Hematopoietic multipotent progenitor cell treated with erythropoietin and hydrocortisone succinate and interleukin-3 and kit ligand, for 15 days (in vitro differentiated cells): Measurements from ENCODE around the gene KCNC4.

Source experiments
- DNase-seq: peaks from one replicate; pipeline ENCODE4 v3.0.0-alpha.2; 2015; ENCODE audit warnings: low spot score

KCNC4 gene

DNA sequence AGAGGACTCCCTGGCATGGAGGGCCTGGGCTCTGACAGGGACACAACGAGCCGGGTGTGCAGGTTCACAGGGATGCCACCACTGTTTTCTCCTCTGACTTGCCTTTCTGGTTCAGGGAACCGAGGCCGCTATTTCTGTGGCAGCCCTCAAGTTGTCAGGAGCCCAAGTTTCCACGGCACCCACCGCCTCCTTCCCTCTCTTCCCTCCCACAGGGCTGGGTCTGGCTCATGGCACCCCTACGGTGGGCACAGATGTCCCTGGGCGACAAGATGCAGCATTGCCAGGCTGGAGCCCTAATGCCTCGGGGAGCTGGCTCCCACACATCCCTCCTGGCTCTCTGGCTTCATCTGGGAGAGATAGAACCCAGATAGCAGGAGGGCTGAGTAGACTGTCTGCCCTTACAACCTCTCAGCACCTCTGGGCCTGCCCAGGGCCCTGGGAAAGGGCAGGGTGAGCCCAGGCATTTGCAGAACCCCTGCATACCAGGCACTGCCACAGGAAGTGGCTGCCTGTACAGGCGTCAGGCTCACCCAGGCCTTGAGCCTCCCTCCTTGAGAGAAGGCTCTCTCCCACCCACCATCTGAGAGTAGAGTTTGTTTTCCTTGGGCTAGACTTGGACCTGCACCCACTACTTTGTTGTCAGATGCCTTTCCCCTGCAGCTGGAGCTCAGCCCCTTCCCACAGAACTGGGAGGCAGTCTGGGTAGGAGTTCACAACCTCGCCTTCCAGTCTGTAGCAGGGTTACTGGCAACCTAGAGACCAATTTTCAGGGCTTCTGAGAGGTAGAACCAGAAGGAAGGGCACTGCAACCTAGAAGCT lies 20.5 kb downstream of the KCNC4 start:
- no peak for DNase-seq

DNA sequence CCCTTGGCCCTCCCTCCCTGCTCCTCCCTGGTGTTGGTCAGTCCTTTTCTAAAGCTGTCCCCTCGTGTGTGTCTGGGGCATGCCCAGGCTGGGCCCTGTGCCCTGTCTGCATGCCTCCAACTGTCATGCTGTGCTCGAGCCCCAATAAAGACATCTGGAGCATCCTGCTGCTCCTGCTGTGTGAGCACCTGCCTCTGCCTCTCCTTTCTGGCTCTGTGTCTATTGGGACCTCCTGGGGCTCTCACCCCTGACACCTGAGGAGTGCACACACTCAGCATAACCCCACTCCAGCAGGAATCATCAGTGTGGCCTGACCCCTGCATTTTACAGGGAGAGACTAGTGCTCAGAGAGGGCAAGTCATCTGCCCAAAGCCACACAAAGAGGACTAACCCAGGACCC lies 23.7 kb downstream of the KCNC4 start:
- DNase-seq: no peak

DNA sequence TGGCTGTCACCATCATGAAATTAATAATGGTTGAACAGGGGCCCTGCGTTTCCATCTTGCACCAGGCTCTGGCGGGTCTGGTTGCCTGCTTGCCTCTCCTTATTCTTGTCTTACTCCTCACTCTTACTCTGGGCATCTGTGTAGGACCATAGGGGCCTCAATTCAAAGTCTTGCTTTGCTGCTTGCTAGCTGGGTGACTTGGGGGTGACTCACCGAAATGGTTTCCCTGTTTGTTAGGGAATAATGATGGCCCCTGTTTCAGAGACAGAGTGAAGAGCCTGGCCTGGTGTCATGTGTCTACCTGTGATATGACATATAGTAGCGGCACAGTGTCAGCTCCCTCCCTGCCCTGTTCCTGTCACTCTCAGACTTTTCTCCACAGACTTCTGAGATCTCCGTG lies 24.6 kb downstream of the KCNC4 start:
- no peak for DNase-seq

GRCh38 chr1:110235181-110235833 lies 25.2 kb downstream of the KCNC4 start:
- no peak for DNase-seq

DNA sequence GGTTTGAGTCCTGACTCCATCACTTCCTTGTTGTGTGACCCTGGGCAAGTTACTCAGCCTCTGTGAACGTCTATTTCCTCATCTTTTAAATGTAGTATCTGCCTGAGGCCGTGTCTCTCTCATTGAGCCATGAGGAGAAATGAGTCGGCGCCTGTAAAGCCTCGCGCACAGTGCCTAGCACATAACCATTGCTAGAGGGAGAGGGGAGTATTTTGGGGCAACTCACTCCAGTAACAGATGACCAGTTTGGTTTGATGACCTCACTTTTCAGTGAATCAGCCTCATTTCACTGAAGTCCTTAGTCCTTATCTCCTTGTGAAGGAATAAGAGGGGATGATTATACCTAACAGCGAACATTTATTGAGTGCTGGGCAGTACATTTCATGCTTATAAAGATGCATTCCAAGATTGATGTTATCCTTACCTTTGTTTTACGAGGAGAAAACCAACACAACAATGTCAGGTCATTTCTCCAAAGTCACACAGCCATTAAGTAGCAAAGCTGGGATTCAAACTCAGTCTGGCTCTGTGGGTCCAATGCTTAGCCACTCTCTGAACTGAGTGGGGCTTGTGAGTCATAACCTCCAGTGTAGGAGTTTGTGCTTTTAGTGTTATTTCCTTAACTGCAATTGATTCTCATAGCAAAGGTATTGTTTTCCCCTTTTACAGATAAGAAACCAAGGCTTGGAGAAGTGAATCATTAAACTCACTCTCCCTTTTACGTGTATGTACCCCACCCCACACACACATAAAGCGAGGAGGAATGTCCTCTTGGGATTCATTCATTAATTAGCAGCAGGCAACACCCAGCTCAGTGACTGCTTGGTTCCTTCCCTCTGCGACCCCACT lies 25.9 kb downstream of the KCNC4 start:
- no peak for DNase-seq

GRCh38 chr1:110237386-110238152 lies 27.5 kb downstream of the KCNC4 start:
- DNase-seq: no peak

DNA sequence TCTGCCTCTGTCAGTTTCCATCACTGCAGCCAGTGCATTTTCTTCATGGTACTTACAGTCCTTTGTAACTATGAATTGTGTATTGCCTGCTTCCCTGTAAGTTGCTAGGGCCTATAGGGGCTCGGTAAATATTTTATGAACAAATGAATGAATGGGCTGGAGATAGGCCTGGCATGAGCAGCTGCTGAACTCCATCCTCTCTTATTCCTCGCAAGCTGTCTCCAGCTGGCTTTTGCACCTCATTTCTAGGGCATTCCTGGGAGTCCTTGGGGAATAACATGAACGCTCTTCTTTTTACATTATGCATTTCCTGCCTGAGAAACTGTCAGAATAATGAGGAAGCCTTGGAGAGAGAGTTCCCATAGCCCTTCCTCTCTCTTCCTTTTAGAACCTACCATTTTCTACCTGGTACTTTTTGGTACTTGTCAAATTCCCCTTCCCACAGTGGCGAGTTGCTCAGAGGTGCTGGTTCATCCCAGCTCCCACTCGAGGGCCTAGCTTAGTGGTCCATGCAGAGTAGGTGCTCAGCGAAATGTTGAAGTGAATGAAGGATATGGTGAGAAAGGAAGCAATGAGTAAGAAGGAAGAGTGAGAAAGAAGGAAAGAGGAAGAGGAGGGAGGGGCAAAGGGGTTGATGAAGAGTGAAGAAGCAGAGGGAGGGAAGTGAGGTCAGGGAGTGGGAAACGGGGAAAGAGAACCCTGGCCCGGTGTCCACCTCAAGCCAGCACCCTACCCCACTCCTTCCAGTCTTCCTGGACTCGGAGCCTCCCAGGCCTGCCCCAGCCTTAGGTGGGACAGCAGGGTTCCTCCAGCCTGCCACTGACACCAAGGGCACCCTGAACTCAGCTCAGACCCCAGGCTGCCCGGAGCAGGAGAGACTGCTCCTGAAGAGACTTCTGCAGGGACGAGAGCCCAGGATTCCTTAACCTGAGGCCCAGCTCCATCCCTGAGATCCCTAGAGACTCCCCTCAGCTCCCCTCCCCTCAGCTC lies 29.6 kb downstream of the KCNC4 start:
- no peak for DNase-seq

GRCh38 chr1:110240476-110241210 lies 30.5 kb downstream of the KCNC4 start:
- no peak for DNase-seq

DNA sequence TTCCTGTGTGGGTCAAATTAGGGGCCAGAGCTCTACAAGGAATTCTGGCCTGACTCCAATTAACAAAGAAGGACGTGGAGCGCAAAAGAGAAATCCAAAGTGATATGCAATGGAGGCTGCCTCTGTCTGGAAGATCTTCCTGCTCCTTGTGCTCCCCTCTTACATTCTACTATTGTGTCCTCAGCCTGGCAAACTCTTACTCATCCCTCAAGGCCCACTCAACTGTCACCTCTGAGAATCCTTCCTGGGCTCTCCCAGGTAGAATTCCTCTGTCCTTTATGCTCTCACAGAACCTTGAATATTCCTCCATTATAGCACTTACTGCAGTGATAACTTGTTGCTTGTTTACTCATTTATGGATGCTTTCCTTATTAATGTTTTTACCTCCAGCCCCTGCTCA lies 31.4 kb downstream of the KCNC4 start:
- no peak for DNase-seq

- no peak for DNase-seq
These were observed 31.9 kb downstream of the KCNC4 start for GRCh38 chr1:110242062-110242461.

GRCh38 chr1:110242731-110243130 lies 32.6 kb downstream of the KCNC4 start:
- DNase-seq: no peak

- DNase-seq: no peak
These were observed 33.0 kb downstream of the KCNC4 start for GRCh38 chr1:110243146-110243545.

DNA sequence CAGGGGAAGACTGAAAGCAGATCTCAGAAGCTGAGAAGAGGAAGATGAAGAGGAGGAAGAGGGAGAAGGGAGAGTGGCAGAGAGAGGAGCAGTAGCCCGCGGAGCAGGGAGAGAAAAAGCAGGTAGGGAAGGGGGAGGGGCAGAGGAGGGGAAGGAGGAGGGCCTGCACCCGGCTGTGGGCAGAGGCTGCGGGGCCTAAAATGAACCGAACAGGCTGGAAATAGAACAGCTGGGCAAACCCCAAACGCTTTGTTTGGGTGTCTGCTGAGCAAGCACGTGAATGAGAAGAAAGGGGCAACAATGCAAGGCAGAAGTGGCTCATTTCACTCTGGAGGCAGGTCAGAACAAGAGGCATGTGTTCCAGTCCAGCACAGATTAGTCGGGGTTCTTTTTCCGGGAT lies 33.5 kb downstream of the KCNC4 start:
- no peak for DNase-seq

- no peak for DNase-seq
These were observed 35.9 kb downstream of the KCNC4 start for GRCh38 chr1:110245876-110246620.

DNA sequence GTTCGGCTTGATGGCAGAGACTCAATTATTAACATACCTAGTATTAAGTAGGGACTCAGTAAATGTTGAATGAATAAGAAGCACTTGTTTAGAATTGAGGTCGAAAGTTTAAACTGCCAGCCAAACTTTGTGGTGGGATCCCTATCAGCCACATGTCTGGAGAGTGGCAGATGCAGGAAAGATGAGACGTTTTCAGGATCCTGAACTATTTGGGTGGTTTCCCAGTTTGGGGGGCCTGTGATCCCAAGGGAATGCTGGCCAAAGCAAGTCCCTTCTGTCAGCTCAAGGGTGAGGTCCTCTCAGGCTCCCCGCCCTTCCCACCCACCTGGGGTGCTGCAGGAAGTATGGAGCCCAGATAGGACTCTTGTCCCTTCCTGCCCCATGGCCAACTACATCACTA lies 38.6 kb downstream of the KCNC4 start:
- no peak for DNase-seq

GRCh38 chr1:110249256-110249655 lies 39.1 kb downstream of the KCNC4 start:
- no peak for DNase-seq

GRCh38 chr1:110250008-110250407 lies 39.9 kb downstream of the KCNC4 start:
- no peak for DNase-seq

DNA sequence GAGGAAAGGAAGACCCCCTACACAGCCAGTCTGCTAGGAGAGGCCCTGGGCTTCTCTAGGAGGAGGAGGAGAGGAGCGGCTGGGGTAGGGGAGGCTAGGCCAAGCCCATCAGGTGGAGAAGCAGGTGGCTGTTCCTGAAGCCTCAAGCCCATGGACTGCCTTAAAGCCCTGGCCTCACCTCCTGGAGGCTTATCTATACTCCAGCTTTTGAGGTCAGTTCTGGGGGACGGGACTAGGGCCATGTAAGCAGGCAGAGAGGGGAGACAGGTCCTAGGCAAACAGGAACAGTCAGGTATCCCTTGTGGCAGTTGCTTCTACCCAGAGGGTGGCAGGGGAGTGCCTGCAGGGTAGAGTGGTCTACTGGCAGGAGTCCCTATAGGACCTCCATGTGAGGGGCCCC lies 40.6 kb downstream of the KCNC4 start:
- no peak for DNase-seq

GRCh38 chr1:110253213-110253612 lies 43.1 kb downstream of the KCNC4 start:
- DNase-seq: no peak
